Gastroesophageal sphincter (tissue), 3 donors: ENCODE data around the gene SCN2B.

Experiments
- EP300 ChIP-seq: sonication (generic); formaldehyde crosslinking; IDR thresholded peaks from one replicate; pipeline ENCODE4 v1.6.1; 2017; ENCODE audit warnings: antibody characterized with exemption, mild to moderate bottlenecking
- POLR2A ChIP-seq, 2 donors: fragments of 450-650 bp; IDR thresholded peaks; one replicate each; pipeline ENCODE4 v1.6.1; 2017; ENCODE audit warnings: antibody characterized with exemption in 2 of 2, mild to moderate bottlenecking in 2 of 2, moderate library complexity in 1 of 2
- POLR2AphosphoS5 ChIP-seq: sonication (generic); formaldehyde crosslinking; IDR thresholded peaks from one replicate; pipeline ENCODE4 v1.6.1; 2017; ENCODE audit warnings: antibody characterized with exemption
- TF ChIP-seq, protein P1 (sequence below), 4 experiments: fragments of 200-600 bp in 2 of 4; fragments of 450-650 bp in 2 of 4; sonication (generic) in 1 of 4; IDR thresholded peaks; one replicate each; pipeline ENCODE4 v1.5.1; 2017 to 2019; ENCODE audit warnings: antibody characterized with exemption in 4 of 4, mild to moderate bottlenecking in 2 of 4, moderate library complexity in 2 of 4

DNA sequence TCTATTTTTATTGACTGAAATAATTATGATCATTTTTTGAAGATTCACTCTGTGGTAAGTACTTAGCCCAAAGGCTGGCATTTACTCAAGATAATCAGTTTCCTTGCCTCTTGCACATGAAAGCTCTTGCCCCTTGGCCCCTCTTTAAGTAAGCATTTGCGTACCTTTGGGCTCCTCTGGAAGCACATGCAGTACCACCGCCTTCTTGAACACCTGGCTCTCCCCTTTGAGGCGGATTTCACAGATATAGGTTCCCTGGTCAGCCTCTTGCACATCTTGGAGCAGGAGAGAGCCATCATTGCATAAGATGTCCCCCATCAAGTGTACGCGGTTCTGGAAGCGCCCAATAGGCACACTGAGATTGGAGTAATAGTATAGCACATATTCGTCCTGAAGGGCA is 33.9 kb upstream of the SCN2B start:
- TF ChIP-seq, protein P1, sequence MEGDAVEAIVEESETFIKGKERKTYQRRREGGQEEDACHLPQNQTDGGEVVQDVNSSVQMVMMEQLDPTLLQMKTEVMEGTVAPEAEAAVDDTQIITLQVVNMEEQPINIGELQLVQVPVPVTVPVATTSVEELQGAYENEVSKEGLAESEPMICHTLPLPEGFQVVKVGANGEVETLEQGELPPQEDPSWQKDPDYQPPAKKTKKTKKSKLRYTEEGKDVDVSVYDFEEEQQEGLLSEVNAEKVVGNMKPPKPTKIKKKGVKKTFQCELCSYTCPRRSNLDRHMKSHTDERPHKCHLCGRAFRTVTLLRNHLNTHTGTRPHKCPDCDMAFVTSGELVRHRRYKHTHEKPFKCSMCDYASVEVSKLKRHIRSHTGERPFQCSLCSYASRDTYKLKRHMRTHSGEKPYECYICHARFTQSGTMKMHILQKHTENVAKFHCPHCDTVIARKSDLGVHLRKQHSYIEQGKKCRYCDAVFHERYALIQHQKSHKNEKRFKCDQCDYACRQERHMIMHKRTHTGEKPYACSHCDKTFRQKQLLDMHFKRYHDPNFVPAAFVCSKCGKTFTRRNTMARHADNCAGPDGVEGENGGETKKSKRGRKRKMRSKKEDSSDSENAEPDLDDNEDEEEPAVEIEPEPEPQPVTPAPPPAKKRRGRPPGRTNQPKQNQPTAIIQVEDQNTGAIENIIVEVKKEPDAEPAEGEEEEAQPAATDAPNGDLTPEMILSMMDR (IDR thresholded peaks at IDR 0.05): no peak
- TF ChIP-seq EP300: no peak
- TF ChIP-seq POLR2A (IDR thresholded peaks at IDR 0.05): no peak
- no peak for TF ChIP-seq POLR2AphosphoS5
